Stimulated activated CD4-positive, alpha-beta T cell treated with anti-CD3 and anti-CD28 coated beads, Interleukin-12 subunit alpha, Interleukin-12 subunit beta, amount 100 ng/mL, for 4 hours (primary cell): ENCODE results near the gene STON1.
"Not testable (repeated sequence)": the region's sequence is repeated elsewhere in the genome, so short reads cannot be mapped to it uniquely, and the experiment has no call there.

ENCODE experiments used
- DNase-seq: peaks from one replicate; pipeline ENCODE4 v3.0.0-alpha.2; 2020

The STON1 gene

GRCh38 chr2:48529676-48530032 is 300 bp upstream of the STON1 start:
- DNase-seq, result no peak

GRCh38 chr2:48531141-48531648 is 1.2 kb downstream of the STON1 start:
- DNase-seq, result no peak

GRCh38 chr2:48532174-48532573 is 2.2 kb downstream of the STON1 start:
- no peak for DNase-seq

- no peak for DNase-seq
Observed at GRCh38 chr2:48532824-48533223, 2.9 kb downstream of the STON1 start.

- DNase-seq, result no peak
Observed at GRCh38 chr2:48534781-48535180, 4.8 kb downstream of the STON1 start.

GRCh38 chr2:48540237-48540935 is 10.4 kb downstream of the STON1 start:
- no peak for DNase-seq

GRCh38 chr2:48541666-48542389 is 11.9 kb downstream of the STON1 start:
- DNase-seq, result no peak

- DNase-seq, result no peak
Observed at GRCh38 chr2:48543895-48544294, 13.9 kb downstream of the STON1 start.

GRCh38 chr2:48545244-48545643 is 15.3 kb downstream of the STON1 start:
- no peak for DNase-seq

- DNase-seq, result no peak
Observed at GRCh38 chr2:48548840-48549239, 18.9 kb downstream of the STON1 start.

- DNase-seq, result no peak
Observed at GRCh38 chr2:48549972-48550371, 20.0 kb downstream of the STON1 start.

GRCh38 chr2:48551548-48551947 is 21.6 kb downstream of the STON1 start:
- no peak for DNase-seq

GRCh38 chr2:48555071-48555470 is 25.1 kb downstream of the STON1 start:
- not testable (repeated sequence) for DNase-seq

- no peak for DNase-seq
Observed at GRCh38 chr2:48558456-48558855, 28.5 kb downstream of the STON1 start.

- no peak for DNase-seq
Observed at GRCh38 chr2:48560546-48561209, 30.7 kb downstream of the STON1 start.

GRCh38 chr2:48562281-48562680 is 32.3 kb downstream of the STON1 start:
- no peak for DNase-seq

- DNase-seq, result no peak
Observed at GRCh38 chr2:48566592-48567310, 36.8 kb downstream of the STON1 start.

GRCh38 chr2:48567671-48568070 is 37.7 kb downstream of the STON1 start:
- DNase-seq, result no peak

GRCh38 chr2:48568547-48568946 is 38.6 kb downstream of the STON1 start:
- DNase-seq, result no peak

- no peak for DNase-seq
Observed at GRCh38 chr2:48569433-48569832, 39.5 kb downstream of the STON1 start.

- no peak for DNase-seq
Observed at GRCh38 chr2:48572816-48573215, 42.9 kb downstream of the STON1 start.

- DNase-seq, result no peak
Observed at GRCh38 chr2:48574353-48575287, 44.7 kb downstream of the STON1 start.
